Measurements from ENCODE around the gene IST1. TPM values are rescaled to one million over a fixed set of nuclear protein-coding genes. Genes with fewer than 3 reads are reported as not detected.

The IST1 gene
- total and polyA plus RNA-seq, 7 donors = 69.2 to 115 (median 85.4) TPM

- H3K27ac ChIP-seq = no peak overlapping the region
- no peak overlapping the region for H3K4me3 ChIP-seq
- no peaks in the 10 kb centered on the region for H3K9me3 ChIP-seq
- DNase-seq (no peak), ATAC-seq (no peak)
- intact Hi-C loops (cut with DNase I) = loop anchor here in 1 of 2 donors (10.0 kb wide), 1 partner anchor 85 kb away; the partner anchor contains the start of gene ZNF821
- H3K36me3 ChIP-seq (ENCODE audit: insufficient read depth in 1 of 2, low read depth in 1 of 2) = no peaks in the 10 kb centered on the region
- TF ChIP-seq CTCF (IDR thresholded peaks at IDR 0.05) = no peak
- no peaks in the 10 kb centered on the region for H3K4me1 ChIP-seq
- no peaks in the 10 kb centered on the region for H3K27me3 ChIP-seq (ENCODE audit: insufficient read depth in 3 of 3, low read length in 2 of 3)
- WGBS, 3 donors = 90 to 98% (median 94%) methylated on average over 2 of the region's 2 CpGs
Observed at GRCh38 chr16:71969353-71969752, 74.0 kb downstream of the IST1 start.

GRCh38 chr16:71971571-71971970 lies 76.2 kb downstream of the IST1 start:
- Histone ChIP-seq H3K4me3 (no peak overlapping the region), H3K9me3 (no peaks in the 10 kb centered on the region), H3K36me3 (ENCODE audit: insufficient read depth in 1 of 2, low read depth in 1 of 2) (no peaks in the 10 kb centered on the region), H3K4me1 (no peaks in the 10 kb centered on the region), H3K27me3 (ENCODE audit: insufficient read depth in 3 of 3, low read length in 2 of 3) (no peaks in the 10 kb centered on the region), H3K27ac (no peak overlapping the region)
- intact Hi-C loops (cut with DNase I) = no loop called here
- WGBS, 3 donors = 93 to 97% (median 96%) methylated on average over 4 of the region's 4 CpGs
- no peak for ATAC-seq
- TF ChIP-seq CTCF (IDR thresholded peaks at IDR 0.05) = no peak
- no peak for DNase-seq

- Histone ChIP-seq H3K36me3 (ENCODE audit: insufficient read depth in 1 of 2, low read depth in 1 of 2) (no peaks in the 10 kb centered on the region), H3K27ac (no peak overlapping the region), H3K4me3 (no peak overlapping the region), H3K9me3 (no peaks in the 10 kb centered on the region), H3K27me3 (ENCODE audit: insufficient read depth in 3 of 3, low read length in 2 of 3) (no peaks in the 10 kb centered on the region), H3K4me1 (no peaks in the 10 kb centered on the region)
- 88 to 90% (median 89%) methylated on average over 3 of the region's 3 CpGs for WGBS, 3 donors
- no peak for DNase-seq
- TF ChIP-seq CTCF (IDR thresholded peaks at IDR 0.05) = no peak
- intact Hi-C loops (cut with DNase I) = no loop called here
- no peak for ATAC-seq
Observed at GRCh38 chr16:71972356-71972755, 77.0 kb downstream of the IST1 start.

GRCh38 chr16:71973001-71973400 lies 77.7 kb downstream of the IST1 start:
- H3K9me3 ChIP-seq = no peaks in the 10 kb centered on the region
- DNase-seq = no peak
- no peak overlapping the region for H3K4me3 ChIP-seq
- no peak for TF ChIP-seq CTCF (IDR thresholded peaks at IDR 0.05)
- H3K4me1 ChIP-seq = no peaks in the 10 kb centered on the region
- no peaks in the 10 kb centered on the region for H3K27me3 ChIP-seq (ENCODE audit: insufficient read depth in 3 of 3, low read length in 2 of 3)
- intact Hi-C loops (cut with DNase I) = no loop called here
- 65 to 71% (median 67%) methylated on average over 9 of the region's 9 CpGs for WGBS, 3 donors
- ATAC-seq = no peak
- H3K36me3 ChIP-seq (ENCODE audit: insufficient read depth in 1 of 2, low read depth in 1 of 2) = no peaks in the 10 kb centered on the region
- no peak overlapping the region for H3K27ac ChIP-seq

GRCh38 chr16:71974068-71974818 lies 78.9 kb downstream of the IST1 start:
- intact Hi-C loops (cut with DNase I) = no loop called here
- Histone ChIP-seq H3K27me3 (ENCODE audit: insufficient read depth in 3 of 3, low read length in 2 of 3) (no peaks in the 10 kb centered on the region), H3K4me1 (no peaks in the 10 kb centered on the region), H3K4me3 (no peak overlapping the region), H3K9me3 (no peaks in the 10 kb centered on the region), H3K36me3 (ENCODE audit: insufficient read depth in 1 of 2, low read depth in 1 of 2) (no peaks in the 10 kb centered on the region), H3K27ac (no peak overlapping the region)
- TF ChIP-seq CTCF (IDR thresholded peaks at IDR 0.05) = no peak
- 92 to 93% (median 92%) methylated on average over 15 of the region's 15 CpGs for WGBS, 3 donors
- DNase-seq = no peak
- no peak for ATAC-seq

Data from psoas muscle (tissue), 8 donors.